GM23338 (cell line): ENCODE data around the gene KCTD1.

Experiments used
- CREB1 ChIP-seq: fragments of 250-450 bp; sonication (Bioruptor Pico); IDR thresholded peaks from 2 replicates; pipeline ENCODE4 v1.5.0; 2020; ENCODE audit warnings: low read depth, mild to moderate bottlenecking, moderate library complexity
- CTCF ChIP-seq, 2 experiments: fragments of 200-600 bp in 1 of 2; sonication (generic) in 1 of 2; conservative IDR thresholded peaks; 2 replicates each; pipeline versions ENCODE4 v1.5.1 to v1.6.1; 2016 to 2017; ENCODE audit warnings: antibody characterized with exemption in 2 of 2, low read depth in 2 of 2, mild to moderate bottlenecking in 2 of 2, moderate library complexity in 1 of 2
- ETS1 ChIP-seq: IDR thresholded peaks from 2 replicates; pipeline ENCODE4 v1.6.1; 2016; ENCODE audit warnings: antibody characterized with exemption
- EZH2 ChIP-seq: fragments of 200-600 bp; sonication (generic); IDR thresholded peaks from one replicate; pipeline ENCODE4 v1.8.0; 2017; ENCODE audit warnings: antibody characterized with exemption, mild to moderate bottlenecking, low read depth; ENCODE audit not compliant: unreplicated experiment
- EZH2phosphoT487 ChIP-seq: fragments of 200-600 bp; sonication (generic); IDR thresholded peaks from one replicate; pipeline ENCODE4 v1.8.1; 2018; ENCODE audit warnings: antibody characterized with exemption; ENCODE audit not compliant: unreplicated experiment
- JUNB ChIP-seq: IDR thresholded peaks from one replicate; pipeline ENCODE4 v1.6.1; 2016; ENCODE audit warnings: antibody characterized with exemption; ENCODE audit not compliant: unreplicated experiment
- NANOG ChIP-seq: IDR thresholded peaks from 2 replicates; pipeline ENCODE4 v1.6.1; 2016; ENCODE audit warnings: antibody characterized with exemption, borderline replicate concordance
- POLR2AphosphoS5 ChIP-seq: IDR thresholded peaks from 2 replicates; pipeline ENCODE4 v1.6.1; 2016; ENCODE audit warnings: antibody characterized with exemption, low read depth
- REST ChIP-seq: IDR thresholded peaks from one replicate; pipeline ENCODE4 v1.6.1; 2018; ENCODE audit warnings: antibody characterized with exemption; ENCODE audit not compliant: unreplicated experiment
- ZNF114 ChIP-seq: fragments of 250-450 bp; sonication (Bioruptor Pico); IDR thresholded peaks from 2 replicates; pipeline ENCODE4 v1.5.0; 2020; ENCODE audit warnings: mild to moderate bottlenecking, moderate library complexity
- ZNF331 ChIP-seq: fragments of 250-450 bp; sonication (Bioruptor Pico); IDR thresholded peaks from 2 replicates; pipeline ENCODE4 v1.5.0; 2020; ENCODE audit warnings: low read depth, mild to moderate bottlenecking, moderate library complexity
- ZNF462 ChIP-seq: fragments of 250-450 bp; sonication (Bioruptor Pico); IDR thresholded peaks from 2 replicates; pipeline ENCODE4 v1.5.0; 2020; ENCODE audit warnings: mild to moderate bottlenecking, moderate library complexity

GRCh38 chr18:26516964-26517363, 31.4 kb downstream of the KCTD1 start:
- TF ChIP-seq EZH2: no peak
- TF ChIP-seq CTCF (conservative IDR thresholded peaks at IDR 0.05; ENCODE audit: low read depth in 2 of 2): peak in 1 of 2 experiments; percentile 23; a peak in 1 of 4 replicates
- TF ChIP-seq POLR2AphosphoS5: no peak
- TF ChIP-seq REST: no peak
- TF ChIP-seq EZH2phosphoT487: no peak
- TF ChIP-seq CREB1 (CRISPR knock-in tag): no peak
- TF ChIP-seq ZNF331 (CRISPR knock-in tag): no peak
- no peak for TF ChIP-seq NANOG
- TF ChIP-seq ZNF462: no peak
- TF ChIP-seq ZNF114: no peak
- TF ChIP-seq JUNB: no peak
- TF ChIP-seq ETS1: no peak
